Diencephalon (tissue), 1 donor: Measurements from ENCODE around the gene TRIM21. TPM values are rescaled to one million over a fixed set of nuclear protein-coding genes. Genes with fewer than 3 reads are reported as not detected.

Source experiments
- total RNA-seq: library from RNA; depleted of rRNA; stranded (reverse); fragments of >200 nt; gene quantifications from one replicate; pipeline ENCODE4 v1.2.3, GENCODE V29; 2014

The TRIM21 gene
- total RNA-seq = 6.2 TPM

GRCh38 chr11:4393209-4393857 is at the start of gene TRIM21:
TSS of gene TRIM21 (minus strand) at chr11:4393702. CDS start at chr11:4390409, 3,293 bp downstream.

GRCh38 chr11:4368286-4368685 is 25.2 kb downstream of the TRIM21 start, which contains the start of gene OR52B4:
TSS of gene OR52B4 (minus strand) at chr11:4368386. CDS start at chr11:4368295, 91 bp downstream.

Other genes with a start within 250 kb of the TRIM21 start
- not detected for gene OR52B4, start 25.3 kb downstream of the TRIM21 start, total RNA-seq
- not detected for gene OR52K2, start 55.6 kb upstream of the TRIM21 start, total RNA-seq
- not detected for gene OR52K1, start 88.9 kb upstream of the TRIM21 start, total RNA-seq
- gene OR52M1, start 151.5 kb upstream of the TRIM21 start, total RNA-seq = not detected
- not detected for gene OR52I2, start 188.0 kb upstream of the TRIM21 start, total RNA-seq
- not detected for gene OR52I1, start 200.3 kb upstream of the TRIM21 start, total RNA-seq
- 13.1 TPM for gene TRIM68, start 214.5 kb upstream of the TRIM21 start, total RNA-seq
- gene OR51D1, start 243.8 kb upstream of the TRIM21 start, total RNA-seq = not detected